ENCODE results near the gene SLC25A21. TPM values are rescaled to one million over a fixed set of nuclear protein-coding genes. Genes with fewer than 3 reads are reported as not detected.

Gene SLC25A21
- total and polyA plus RNA-seq, 2 of the 13 experiments (the other 11 are each of a cell fraction or from before 2014, with no cell fraction given): 1.9 to 2.9 TPM

- TF ChIP-seq, protein P1, sequence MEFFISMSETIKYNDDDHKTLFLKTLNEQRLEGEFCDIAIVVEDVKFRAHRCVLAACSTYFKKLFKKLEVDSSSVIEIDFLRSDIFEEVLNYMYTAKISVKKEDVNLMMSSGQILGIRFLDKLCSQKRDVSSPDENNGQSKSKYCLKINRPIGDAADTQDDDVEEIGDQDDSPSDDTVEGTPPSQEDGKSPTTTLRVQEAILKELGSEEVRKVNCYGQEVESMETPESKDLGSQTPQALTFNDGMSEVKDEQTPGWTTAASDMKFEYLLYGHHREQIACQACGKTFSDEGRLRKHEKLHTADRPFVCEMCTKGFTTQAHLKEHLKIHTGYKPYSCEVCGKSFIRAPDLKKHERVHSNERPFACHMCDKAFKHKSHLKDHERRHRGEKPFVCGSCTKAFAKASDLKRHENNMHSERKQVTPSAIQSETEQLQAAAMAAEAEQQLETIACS (CRISPR knock-in tag; IDR thresholded peaks at IDR 0.05): no peak
- TF ChIP-seq HNF4A (CRISPR knock-in tag; IDR thresholded peaks at IDR 0.05) (no peak), HNRNPH1 (optimal IDR thresholded peaks at IDR 0.05; ENCODE audit: low read depth, low read length) (no peak), RFX1 (IDR thresholded peaks at IDR 0.05) (no peak), TOE1 (CRISPR knock-in tag; IDR thresholded peaks at IDR 0.05) (no peak), BHLHE40 (IDR thresholded peaks at IDR 0.05; ENCODE audit: low read length) (no peak), ATF7 (IDR thresholded peaks at IDR 0.05) (no peak), ATF7 (CRISPR knock-in tag; IDR thresholded peaks at IDR 0.05) (no peak), ZNF282 (IDR thresholded peaks at IDR 0.05; ENCODE audit: partially characterized antibody) (peak; percentile 12), TFDP2 (CRISPR knock-in tag; IDR thresholded peaks at IDR 0.05) (no peak), PAX8 (CRISPR knock-in tag; IDR thresholded peaks at IDR 0.05; ENCODE audit: borderline replicate concordance) (no peak), MBD4 (IDR thresholded peaks at IDR 0.05; ENCODE audit: borderline replicate concordance, low read length) (no peak), PHB2 (IDR thresholded peaks at IDR 0.05; ENCODE audit: partially characterized antibody) (peak; percentile 54), NONO (IDR thresholded peaks at IDR 0.05) (peak; percentile 62; the same call in 1 of the 2 replicates), NONO (CRISPR knock-in tag; conservative IDR thresholded peaks at IDR 0.05) (no peak), ZNF3 (CRISPR knock-in tag; IDR thresholded peaks at IDR 0.05) (no peak), ZNF850 (CRISPR knock-in tag; conservative IDR thresholded peaks at IDR 0.05) (no peak)
- TF ChIP-seq, protein P2, sequence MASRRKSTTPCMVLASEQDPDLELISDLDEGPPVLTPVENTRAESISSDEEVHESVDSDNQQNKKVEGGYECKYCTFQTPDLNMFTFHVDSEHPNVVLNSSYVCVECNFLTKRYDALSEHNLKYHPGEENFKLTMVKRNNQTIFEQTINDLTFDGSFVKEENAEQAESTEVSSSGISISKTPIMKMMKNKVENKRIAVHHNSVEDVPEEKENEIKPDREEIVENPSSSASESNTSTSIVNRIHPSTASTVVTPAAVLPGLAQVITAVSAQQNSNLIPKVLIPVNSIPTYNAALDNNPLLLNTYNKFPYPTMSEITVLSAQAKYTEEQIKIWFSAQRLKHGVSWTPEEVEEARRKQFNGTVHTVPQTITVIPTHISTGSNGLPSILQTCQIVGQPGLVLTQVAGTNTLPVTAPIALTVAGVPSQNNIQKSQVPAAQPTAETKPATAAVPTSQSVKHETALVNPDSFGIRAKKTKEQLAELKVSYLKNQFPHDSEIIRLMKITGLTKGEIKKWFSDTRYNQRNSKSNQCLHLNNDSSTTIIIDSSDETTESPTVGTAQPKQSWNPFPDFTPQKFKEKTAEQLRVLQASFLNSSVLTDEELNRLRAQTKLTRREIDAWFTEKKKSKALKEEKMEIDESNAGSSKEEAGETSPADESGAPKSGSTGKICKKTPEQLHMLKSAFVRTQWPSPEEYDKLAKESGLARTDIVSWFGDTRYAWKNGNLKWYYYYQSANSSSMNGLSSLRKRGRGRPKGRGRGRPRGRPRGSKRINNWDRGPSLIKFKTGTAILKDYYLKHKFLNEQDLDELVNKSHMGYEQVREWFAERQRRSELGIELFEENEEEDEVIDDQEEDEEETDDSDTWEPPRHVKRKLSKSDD (CRISPR knock-in tag; IDR thresholded peaks at IDR 0.05; ENCODE audit: low read depth): no peak
- TF ChIP-seq, protein P3, sequence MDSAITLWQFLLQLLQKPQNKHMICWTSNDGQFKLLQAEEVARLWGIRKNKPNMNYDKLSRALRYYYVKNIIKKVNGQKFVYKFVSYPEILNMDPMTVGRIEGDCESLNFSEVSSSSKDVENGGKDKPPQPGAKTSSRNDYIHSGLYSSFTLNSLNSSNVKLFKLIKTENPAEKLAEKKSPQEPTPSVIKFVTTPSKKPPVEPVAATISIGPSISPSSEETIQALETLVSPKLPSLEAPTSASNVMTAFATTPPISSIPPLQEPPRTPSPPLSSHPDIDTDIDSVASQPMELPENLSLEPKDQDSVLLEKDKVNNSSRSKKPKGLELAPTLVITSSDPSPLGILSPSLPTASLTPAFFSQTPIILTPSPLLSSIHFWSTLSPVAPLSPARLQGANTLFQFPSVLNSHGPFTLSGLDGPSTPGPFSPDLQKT (CRISPR knock-in tag; IDR thresholded peaks at IDR 0.05; ENCODE audit: borderline replicate concordance): no peak
- TF ChIP-seq, protein P4, sequence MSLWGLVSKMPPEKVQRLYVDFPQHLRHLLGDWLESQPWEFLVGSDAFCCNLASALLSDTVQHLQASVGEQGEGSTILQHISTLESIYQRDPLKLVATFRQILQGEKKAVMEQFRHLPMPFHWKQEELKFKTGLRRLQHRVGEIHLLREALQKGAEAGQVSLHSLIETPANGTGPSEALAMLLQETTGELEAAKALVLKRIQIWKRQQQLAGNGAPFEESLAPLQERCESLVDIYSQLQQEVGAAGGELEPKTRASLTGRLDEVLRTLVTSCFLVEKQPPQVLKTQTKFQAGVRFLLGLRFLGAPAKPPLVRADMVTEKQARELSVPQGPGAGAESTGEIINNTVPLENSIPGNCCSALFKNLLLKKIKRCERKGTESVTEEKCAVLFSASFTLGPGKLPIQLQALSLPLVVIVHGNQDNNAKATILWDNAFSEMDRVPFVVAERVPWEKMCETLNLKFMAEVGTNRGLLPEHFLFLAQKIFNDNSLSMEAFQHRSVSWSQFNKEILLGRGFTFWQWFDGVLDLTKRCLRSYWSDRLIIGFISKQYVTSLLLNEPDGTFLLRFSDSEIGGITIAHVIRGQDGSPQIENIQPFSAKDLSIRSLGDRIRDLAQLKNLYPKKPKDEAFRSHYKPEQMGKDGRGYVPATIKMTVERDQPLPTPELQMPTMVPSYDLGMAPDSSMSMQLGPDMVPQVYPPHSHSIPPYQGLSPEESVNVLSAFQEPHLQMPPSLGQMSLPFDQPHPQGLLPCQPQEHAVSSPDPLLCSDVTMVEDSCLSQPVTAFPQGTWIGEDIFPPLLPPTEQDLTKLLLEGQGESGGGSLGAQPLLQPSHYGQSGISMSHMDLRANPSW (CRISPR knock-in tag; IDR thresholded peaks at IDR 0.05; ENCODE audit: borderline replicate concordance): no peak
- TF ChIP-seq, protein P5, sequence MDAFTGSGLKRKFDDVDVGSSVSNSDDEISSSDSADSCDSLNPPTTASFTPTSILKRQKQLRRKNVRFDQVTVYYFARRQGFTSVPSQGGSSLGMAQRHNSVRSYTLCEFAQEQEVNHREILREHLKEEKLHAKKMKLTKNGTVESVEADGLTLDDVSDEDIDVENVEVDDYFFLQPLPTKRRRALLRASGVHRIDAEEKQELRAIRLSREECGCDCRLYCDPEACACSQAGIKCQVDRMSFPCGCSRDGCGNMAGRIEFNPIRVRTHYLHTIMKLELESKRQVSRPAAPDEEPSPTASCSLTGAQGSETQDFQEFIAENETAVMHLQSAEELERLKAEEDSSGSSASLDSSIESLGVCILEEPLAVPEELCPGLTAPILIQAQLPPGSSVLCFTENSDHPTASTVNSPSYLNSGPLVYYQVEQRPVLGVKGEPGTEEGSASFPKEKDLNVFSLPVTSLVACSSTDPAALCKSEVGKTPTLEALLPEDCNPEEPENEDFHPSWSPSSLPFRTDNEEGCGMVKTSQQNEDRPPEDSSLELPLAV (CRISPR knock-in tag; conservative IDR thresholded peaks at IDR 0.05; ENCODE audit: low read depth): no peak
Measured at GRCh38 chr14:37133284-37133913, 39.0 kb downstream of the SLC25A21 start (continued).
